Measurements from ENCODE around the gene AXL.
"Not testable (repeated sequence)": the region's sequence is repeated elsewhere in the genome, so short reads cannot be mapped to it uniquely, and the experiment has no call there.

AXL gene

GRCh38 chr19:41206926-41207750 lies 11.9 kb upstream of the AXL start:
- no peak for DNase-seq (ENCODE audit: low read depth in 2 of 2)

DNA sequence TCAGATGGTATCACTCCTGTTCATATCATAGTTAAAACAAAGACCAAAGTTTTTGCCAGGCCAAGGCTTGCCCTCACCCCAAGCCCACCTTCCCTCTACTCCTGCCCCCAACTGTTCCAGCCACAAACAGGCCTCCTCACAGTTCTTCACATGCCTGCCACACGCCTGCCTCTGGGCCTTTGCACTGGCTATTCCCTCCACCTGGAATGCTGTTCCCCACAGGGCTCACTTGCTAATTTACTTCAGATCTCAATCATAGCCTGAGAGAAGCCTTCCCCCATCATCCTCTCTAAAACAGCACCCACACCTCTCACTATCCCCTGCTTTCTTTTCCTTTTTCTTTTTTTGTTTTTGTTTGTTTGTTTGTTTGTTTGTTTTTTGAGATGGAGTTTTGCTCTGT lies 4.9 kb upstream of the AXL start:
- DNase-seq (ENCODE audit: low read depth in 2 of 2): no peak

- no peak for DNase-seq (ENCODE audit: low read depth in 2 of 2)
Observed at GRCh38 chr19:41217741-41218140, 1.3 kb upstream of the AXL start.

- DNase-seq (ENCODE audit: low read depth in 2 of 2): no peak
Observed at GRCh38 chr19:41218249-41218614, 791 bp upstream of the AXL start.

DNA sequence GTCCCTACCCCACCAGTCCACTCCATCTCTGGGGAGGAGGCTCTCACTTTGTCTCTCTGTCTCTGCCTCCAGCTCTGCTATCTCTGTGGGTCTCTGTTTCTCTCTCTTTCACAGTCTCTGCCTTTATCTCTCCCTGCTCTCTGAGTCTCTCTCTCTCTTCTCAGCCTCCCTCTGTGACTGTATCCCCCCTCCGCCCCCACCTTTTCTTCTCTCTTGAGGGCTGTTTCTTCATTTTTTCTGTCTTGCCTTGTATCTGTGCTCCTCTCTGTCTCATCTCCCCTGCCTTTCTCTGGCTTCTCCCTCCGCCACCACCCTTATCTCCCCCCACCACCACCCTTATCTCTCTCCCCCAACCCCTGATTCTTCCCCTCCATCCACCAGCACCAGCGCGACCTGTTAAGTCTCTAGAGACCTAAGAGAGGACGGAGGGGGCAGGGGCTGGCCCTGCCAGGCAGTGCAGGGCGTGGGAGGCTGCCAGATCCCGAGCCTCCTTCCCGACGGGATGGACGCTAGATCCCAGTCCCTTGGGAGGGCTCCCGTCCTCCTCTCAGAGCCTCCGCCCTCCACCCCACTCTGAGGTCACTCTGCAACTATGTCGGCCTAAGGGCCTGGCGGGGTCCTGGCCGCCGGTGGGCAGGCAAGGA lies 1.0 kb downstream of the AXL start:
- no peak for DNase-seq (ENCODE audit: low read depth in 2 of 2)

DNA sequence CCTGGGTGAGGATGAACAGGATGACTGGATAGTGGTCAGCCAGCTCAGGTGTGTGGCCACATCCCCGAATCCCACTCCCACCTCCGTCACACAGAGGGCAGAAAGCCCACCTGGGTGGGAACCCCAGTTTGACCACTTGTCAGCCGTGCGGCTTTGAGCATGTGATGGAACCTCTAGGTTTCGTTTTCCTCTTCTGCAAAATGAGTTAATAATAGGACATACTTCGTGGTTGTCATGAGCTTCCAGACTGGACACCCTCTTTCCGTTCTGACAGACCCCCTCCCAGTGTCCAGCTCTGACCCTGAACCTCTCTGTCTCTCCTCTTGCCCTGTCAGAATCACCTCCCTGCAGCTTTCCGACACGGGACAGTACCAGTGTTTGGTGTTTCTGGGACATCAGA lies 1.8 kb downstream of the AXL start:
- no peak for DNase-seq (ENCODE audit: low read depth in 2 of 2)

- no peak for DNase-seq (ENCODE audit: low read depth in 2 of 2)
Observed at GRCh38 chr19:41221514-41222205, 2.6 kb downstream of the AXL start.

GRCh38 chr19:41222240-41222639 lies 3.2 kb downstream of the AXL start:
- no peak for DNase-seq (ENCODE audit: low read depth in 2 of 2)

GRCh38 chr19:41223431-41224234 lies 4.6 kb downstream of the AXL start:
- DNase-seq (ENCODE audit: low read depth in 2 of 2): no peak

- DNase-seq (ENCODE audit: low read depth in 2 of 2): no peak
Observed at GRCh38 chr19:41224632-41225031, 5.6 kb downstream of the AXL start.

DNA sequence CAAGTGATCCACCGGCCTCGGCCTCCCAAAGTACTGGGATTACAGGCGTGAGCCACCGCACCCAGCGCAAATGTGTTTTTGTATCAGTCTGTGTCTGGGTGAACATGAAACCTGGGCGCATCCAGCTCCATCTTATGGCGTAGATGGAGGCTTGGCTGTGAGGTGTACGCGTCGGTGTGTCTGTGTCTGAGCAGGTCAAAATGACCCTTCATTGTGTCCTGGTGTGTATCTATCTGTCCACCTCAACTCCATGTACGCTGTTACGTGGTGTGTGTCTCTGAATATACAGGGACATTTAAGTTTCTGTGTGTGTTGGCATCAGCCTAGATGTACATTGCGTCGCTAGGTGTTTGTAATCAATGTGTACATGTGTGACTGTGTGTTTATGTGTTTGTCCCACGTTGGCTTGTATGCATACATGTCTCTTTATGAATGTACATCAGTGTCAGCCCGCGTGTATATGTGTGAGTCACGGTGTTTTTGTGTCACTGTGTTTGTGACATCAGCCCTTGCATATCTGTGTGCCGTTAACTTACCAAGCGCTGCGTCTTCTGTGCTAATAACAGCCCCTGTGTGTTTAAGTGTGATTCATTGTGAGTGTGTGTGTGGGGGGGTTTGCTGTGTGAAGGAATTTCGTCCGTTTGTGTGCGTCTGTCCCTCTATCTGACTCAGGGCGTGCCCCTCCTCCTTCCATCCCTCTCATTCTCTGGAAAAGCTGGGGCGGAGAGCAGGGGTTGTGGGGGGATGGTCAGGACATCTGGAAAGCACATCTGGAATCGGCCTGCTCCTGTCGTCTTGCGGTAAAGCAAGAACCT lies 6.4 kb downstream of the AXL start:
- DNase-seq (ENCODE audit: low read depth in 2 of 2): peak; percentile 14 to 29

DNA sequence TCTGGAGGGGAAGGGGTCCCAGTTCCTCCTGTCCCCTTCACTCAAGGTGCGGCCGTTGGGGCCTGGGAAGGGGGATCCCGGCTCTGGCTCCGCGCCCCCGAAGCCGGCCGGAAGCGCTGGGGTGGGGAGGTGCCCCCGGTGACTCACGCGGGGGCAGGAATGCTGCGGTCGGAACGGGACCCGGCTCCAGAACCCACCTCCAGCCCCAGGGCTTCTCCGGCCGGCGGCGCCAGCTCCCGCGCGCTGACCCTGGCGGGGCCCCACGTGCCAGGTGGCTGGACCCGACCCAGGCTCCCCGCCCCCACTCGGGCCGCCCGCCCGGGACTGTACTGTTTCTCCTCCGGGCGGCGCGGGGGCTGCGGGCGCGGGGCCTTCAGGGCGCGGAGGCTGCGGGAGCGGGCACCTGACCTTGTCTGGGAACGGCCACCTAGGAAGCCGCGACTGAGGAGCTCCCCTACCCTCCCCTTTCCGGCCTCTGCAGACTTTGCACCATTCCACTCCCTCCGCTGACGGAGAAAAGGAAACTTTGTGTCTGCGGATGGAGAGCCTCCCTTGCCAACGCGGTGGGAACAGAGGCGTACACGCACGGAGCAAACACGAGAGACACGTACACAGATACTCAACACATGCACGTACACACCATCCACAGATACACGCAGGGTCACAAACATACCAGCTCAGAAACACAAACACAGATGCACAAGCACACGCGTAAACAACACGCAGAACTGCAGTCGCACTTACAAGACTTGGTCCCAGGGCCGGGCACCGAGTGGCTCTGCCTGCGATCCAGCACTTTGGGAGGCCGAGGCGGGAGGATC lies 7.2 kb downstream of the AXL start:
- peak; percentile 10 to 27 for DNase-seq (ENCODE audit: low read depth in 2 of 2)

DNA sequence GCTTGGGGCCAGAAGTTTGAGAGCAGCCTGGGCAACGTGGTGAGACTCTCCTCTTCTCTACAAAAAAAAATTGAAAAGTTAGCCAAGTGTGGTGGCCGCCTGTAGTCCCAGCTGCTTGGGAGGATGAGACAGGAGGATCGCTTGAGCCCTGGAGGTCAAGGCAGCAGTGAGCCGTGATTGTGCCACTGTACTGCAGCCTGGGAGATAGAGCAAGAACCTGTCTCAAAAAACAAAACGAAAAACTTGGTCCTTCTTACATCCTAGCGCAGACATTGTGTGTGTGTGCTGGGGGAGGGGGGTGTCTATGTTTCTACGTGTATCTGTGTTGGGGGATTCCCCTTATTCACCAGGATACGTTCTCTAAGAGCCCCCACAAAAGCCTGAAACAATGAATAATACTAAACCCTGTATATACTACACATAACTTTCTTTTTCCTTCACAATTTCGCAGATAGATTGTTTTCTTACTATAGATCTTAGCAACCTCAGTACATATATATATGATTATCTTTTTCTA lies 7.9 kb downstream of the AXL start:
- no peak for DNase-seq (ENCODE audit: low read depth in 2 of 2)

DNA sequence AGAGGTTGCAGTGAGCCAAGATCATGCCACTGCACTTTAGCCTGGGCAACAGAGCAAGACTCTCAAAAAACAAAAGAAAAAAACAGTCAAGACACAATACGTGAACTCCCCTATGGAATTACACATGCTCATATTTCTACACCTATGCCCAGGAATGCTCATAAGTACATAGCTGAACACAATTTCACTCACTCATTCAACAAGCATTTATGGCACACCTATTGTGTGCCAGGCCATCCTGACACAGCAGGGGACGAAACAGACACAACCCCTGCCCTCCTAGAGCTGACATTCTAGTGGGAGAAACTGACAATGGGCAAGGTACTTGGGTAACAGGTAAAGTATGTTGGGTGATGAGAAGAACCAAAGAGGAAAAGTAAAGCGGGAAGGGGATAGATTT lies 9.5 kb downstream of the AXL start:
- no peak for DNase-seq (ENCODE audit: low read depth in 2 of 2)

DNA sequence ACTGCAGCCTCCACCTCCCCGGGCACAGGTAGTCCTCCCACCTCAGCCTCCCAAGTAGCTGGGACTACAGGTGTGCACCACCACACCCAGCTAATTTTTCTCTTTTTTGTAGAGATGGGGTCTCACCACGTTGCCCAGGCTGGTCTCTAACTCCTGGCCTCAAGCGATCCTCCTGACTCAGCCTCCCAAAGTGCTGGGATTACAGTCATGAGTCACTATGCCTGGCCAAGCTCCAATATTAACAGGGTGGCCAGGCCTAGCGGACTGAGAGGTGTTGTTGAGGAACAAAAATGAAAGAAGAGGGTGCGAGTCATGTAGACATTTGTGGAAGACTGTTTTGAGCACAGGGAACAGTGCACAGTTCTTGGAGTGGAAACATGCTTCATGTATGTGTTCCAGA lies 10.3 kb downstream of the AXL start:
- DNase-seq (ENCODE audit: low read depth in 2 of 2): not testable (repeated sequence)

- no peak for DNase-seq (ENCODE audit: low read depth in 2 of 2)
Observed at GRCh38 chr19:41230067-41230857, 11.2 kb downstream of the AXL start.

DNA sequence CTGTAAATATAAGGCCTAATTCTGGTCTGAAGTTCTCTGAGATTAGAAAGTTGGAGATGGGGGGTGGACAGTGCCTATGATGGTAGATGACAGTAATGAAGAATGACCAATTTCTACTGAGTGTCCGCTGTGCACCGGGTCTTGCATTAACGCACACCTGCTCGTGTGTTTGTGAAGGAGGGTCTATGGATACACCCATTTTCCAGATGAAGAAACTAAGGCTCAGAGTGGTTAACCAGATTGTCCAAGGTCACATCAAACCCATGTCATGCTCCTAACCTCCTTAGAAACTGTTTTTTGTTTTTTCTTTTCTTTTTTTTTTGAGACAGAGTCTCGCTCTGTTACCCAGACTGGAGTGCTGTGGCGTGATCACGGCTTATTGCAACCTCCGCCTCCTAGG lies 13.7 kb downstream of the AXL start:
- no peak for DNase-seq (ENCODE audit: low read depth in 2 of 2)

GRCh38 chr19:41233748-41234240 lies 14.8 kb downstream of the AXL start:
- DNase-seq (ENCODE audit: low read depth in 2 of 2): no peak

DNA sequence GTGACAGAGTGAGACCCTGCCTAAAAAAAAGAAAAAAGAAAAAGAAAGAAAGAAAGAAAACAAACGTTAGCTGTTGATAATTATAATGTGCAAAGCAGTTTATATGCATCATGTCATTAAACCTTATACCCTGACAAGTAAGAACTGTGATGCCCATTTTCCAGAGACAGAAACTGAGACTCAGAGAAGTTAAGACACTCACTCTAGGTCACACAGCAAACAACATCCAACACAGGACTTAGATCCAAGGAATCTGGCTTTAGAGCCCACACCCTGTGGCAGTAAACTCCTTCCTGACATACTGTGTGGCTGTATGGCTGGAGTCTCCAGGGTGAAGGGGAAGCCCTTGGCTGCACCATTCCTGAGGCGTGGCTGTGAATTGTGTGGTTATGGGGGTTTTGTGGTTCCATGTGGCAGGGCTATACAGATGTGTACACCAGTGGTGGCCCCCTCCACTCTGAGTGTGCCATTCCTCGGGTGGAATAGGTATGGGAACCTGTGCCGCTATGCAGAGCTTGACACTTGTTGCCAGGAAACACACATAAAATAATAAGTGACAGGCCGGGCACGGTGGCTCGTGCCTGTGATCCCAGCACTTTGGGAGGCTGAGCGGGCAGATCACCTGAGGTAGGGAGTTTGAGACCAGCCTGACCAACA lies 15.6 kb downstream of the AXL start:
- DNase-seq (ENCODE audit: low read depth in 2 of 2): no peak

Data from stimulated activated CD4-positive, alpha-beta T cell treated with anti-CD3 and anti-CD28 coated beads, Interleukin-1b, Interleukin-23, amount 100 ng/mL, for 4 hours (primary cell).